ENCODE measurements around the gene ELOVL5.

The ELOVL5 gene

DNA sequence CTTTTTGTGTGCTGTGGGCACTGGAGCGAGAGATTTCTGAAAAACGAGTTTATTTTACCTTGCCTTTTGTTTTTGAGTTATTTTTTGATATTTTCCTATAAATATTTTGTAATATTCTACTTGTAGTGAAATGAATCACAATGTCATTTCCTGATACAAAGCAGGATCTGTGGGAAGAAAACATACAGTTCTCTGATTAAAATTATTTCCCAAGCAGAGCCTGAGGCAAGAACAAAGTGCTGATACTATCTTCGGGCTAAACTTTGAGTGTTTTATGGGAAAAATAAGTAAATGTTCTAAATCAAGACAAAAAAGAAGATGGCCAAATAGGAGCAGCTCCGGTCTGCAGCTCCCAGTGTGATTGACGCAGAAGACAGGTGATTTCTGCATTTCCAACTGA, 33.7 kb upstream of the ELOVL5 start:
- TF ChIP-seq CTCF (conservative IDR thresholded peaks at IDR 0.05) = no peak
- TF ChIP-seq ZFX (IDR thresholded peaks at IDR 0.05) = no peak
- H3K27ac ChIP-seq = no peak overlapping the region

DNA sequence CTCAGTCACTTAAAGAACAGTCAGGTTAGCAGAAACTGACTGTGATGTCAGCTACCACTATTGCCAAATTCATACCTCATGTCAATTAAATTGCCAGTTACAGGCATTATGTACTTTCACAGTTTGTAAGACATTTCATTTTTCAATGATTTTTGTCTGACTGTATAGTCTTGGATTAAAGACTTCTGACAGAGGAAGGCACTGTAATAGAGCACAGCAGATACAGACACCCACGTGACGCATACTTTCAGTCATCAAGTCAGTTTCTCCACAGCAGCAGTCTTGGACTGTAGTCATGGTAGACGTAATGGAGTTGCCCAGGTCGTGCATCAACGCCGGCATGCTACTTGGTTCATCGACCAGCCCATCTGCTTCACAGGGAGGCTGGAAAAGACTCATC, 29.5 kb upstream of the ELOVL5 start:
- no peak overlapping the region for H3K27ac ChIP-seq

DNA sequence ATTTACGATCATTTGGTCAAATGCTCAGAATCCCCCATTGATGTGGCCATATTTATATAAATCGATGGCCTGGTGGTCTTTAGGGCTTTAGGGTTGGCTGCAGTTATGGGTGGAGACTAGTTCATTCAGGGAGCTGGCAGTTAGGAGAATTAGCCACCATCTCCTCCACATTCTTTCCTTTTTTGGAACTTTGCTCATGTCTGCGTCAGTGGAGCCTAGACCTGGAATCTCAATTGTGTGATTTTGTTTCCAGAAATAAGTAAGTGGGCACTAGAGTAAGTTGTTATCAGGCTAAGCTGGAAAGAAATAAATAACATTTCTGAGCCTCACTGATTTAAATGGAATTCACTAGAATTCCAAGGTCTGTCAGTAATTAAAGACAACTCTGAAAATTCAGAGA, 29.0 kb upstream of the ELOVL5 start:
- no peak for TF ChIP-seq ZFX (IDR thresholded peaks at IDR 0.05)
- TF ChIP-seq CTCF (conservative IDR thresholded peaks at IDR 0.05) = no peak
- no peak overlapping the region for H3K27ac ChIP-seq

More for the DNA sequence above, 29.5 kb upstream of the ELOVL5 start:
- TF ChIP-seq CTCF (conservative IDR thresholded peaks at IDR 0.05) = no peak
- TF ChIP-seq ZFX (IDR thresholded peaks at IDR 0.05) = no peak

DNA sequence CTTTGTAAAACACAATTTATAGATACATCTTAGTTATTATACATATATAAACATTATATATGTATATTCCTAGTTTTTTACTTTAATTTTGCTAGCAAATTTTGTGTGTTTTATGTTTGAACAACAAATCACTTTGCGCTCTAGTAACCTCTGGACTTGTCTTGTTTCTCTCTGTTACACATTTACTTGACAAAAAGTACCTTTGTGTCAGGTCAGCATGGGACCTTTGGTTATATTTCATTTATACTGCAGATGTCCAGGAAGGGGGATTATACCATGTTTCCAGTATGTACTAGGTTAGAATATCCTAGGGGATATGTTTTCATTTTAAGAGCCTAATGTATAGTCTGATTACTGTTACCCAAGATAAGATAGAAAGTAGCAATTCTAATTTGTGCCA, 28.5 kb upstream of the ELOVL5 start:
- H3K27ac ChIP-seq = no peak overlapping the region
- no peak for TF ChIP-seq CTCF (conservative IDR thresholded peaks at IDR 0.05)

- TF ChIP-seq ZFX (IDR thresholded peaks at IDR 0.05) = no peak
- no peak for TF ChIP-seq CTCF (conservative IDR thresholded peaks at IDR 0.05)
- no peak overlapping the region for H3K27ac ChIP-seq
Measured at GRCh38 chr6:53376661-53377226, 28.0 kb upstream of the ELOVL5 start.

GRCh38 chr6:53375847-53376246, 27.1 kb upstream of the ELOVL5 start:
- TF ChIP-seq CTCF (conservative IDR thresholded peaks at IDR 0.05) = no peak
- no peak for TF ChIP-seq ZFX (IDR thresholded peaks at IDR 0.05)
- H3K27ac ChIP-seq = no peak overlapping the region

GRCh38 chr6:53373638-53374037, 24.9 kb upstream of the ELOVL5 start:
- H3K27ac ChIP-seq = no peak overlapping the region
- no peak for TF ChIP-seq CTCF (conservative IDR thresholded peaks at IDR 0.05)
- TF ChIP-seq ZFX (IDR thresholded peaks at IDR 0.05) = no peak

Measured in C4-2B (cell line).